ENCODE measurements around the gene RPL31.

The RPL31 gene

DNA sequence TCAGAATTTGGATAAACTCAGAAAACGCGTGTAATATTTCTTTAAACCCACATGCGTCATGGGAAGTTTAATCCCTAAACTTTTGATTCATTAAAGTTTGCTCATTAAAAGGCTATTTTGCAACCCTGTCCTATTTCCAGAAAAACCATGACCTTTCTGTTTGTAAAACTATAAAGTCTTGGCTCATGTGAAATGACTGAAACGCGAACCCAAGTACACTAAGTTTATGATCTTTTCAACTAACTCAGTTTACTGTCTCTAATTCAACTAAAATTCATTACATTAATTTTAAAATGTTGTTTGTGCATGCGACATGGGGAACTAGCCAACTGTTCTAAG lies 3.9 kb upstream of the RPL31 start:
- Histone ChIP-seq H3K4me3 (ENCODE audit: low read depth in 1 of 2, low read length in 2 of 2) (no peak overlapping the region), H3K79me2 (ENCODE audit: insufficient read depth, low read length) (peaks cover 11% of the 10 kb centered on the region), H3K4me2 (ENCODE audit: insufficient read depth, low read length) (no peak overlapping the region), H4K20me1 (ENCODE audit: insufficient read depth, low read length) (peaks cover 5% of the 10 kb centered on the region; the same call in 1 of the 2 replicates), H3K27ac (ENCODE audit: low read length) (no peak overlapping the region), H3K27me3 (ENCODE audit: insufficient read depth, low read length, poor library complexity) (no peaks in the 10 kb centered on the region), H2AFZ (ENCODE audit: low read depth, low read length) (no peak overlapping the region), H3K36me3 (ENCODE audit: insufficient read depth, low read length) (peaks cover 9% of the 10 kb centered on the region), H3K9me3 (ENCODE audit: insufficient read depth, low read length, severe bottlenecking) (no peaks in the 10 kb centered on the region), H3K9ac (ENCODE audit: low read depth, low read length) (no peak overlapping the region), H3K4me1 (ENCODE audit: insufficient read depth, low read length) (peaks cover 9% of the 10 kb centered on the region)
- TF ChIP-seq, protein P1, sequence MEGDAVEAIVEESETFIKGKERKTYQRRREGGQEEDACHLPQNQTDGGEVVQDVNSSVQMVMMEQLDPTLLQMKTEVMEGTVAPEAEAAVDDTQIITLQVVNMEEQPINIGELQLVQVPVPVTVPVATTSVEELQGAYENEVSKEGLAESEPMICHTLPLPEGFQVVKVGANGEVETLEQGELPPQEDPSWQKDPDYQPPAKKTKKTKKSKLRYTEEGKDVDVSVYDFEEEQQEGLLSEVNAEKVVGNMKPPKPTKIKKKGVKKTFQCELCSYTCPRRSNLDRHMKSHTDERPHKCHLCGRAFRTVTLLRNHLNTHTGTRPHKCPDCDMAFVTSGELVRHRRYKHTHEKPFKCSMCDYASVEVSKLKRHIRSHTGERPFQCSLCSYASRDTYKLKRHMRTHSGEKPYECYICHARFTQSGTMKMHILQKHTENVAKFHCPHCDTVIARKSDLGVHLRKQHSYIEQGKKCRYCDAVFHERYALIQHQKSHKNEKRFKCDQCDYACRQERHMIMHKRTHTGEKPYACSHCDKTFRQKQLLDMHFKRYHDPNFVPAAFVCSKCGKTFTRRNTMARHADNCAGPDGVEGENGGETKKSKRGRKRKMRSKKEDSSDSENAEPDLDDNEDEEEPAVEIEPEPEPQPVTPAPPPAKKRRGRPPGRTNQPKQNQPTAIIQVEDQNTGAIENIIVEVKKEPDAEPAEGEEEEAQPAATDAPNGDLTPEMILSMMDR (IDR thresholded peaks at IDR 0.05; ENCODE audit: borderline replicate concordance, extremely low read depth, low read length, poor library complexity, severe bottlenecking) = no peak
- no peak for TF ChIP-seq EZH2 (IDR thresholded peaks at IDR 0.05; ENCODE audit: borderline replicate concordance, low read depth, low read length, severe bottlenecking)
- ATAC-seq (ENCODE audit: insufficient read depth, low read depth) = no peak
- DNase-seq = no peak

DNA sequence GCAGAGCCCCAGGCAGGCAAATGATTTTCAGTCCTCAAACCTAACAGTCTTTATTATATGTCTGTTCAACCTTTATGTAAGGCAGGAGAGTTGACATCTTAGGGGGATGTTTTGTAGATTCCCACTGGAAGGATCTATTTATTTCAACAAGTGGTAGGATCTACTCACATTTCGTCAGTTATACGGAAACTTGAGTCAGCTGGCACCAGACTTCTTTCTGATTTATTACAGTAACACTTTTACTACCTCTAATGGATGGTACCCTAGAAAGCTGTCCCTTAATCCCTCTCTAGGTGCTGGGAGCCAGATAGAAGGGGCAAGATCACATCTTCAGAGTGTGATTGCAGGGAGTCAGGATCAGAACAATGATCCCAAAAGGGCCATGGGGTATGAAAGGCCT lies 2.1 kb upstream of the RPL31 start:
- no peak overlapping the region for H3K27ac ChIP-seq (ENCODE audit: low read length)
- no peak overlapping the region for H3K4me3 ChIP-seq (ENCODE audit: low read depth in 1 of 2, low read length in 2 of 2)
- H3K9ac ChIP-seq (ENCODE audit: low read depth, low read length) = no peak overlapping the region
- no peak for TF ChIP-seq EZH2 (IDR thresholded peaks at IDR 0.05; ENCODE audit: borderline replicate concordance, low read depth, low read length, severe bottlenecking)
- TF ChIP-seq, protein P1 (IDR thresholded peaks at IDR 0.05; ENCODE audit: borderline replicate concordance, extremely low read depth, low read length, poor library complexity, severe bottlenecking) = no peak
- no peak overlapping the region for H2AFZ ChIP-seq (ENCODE audit: low read depth, low read length)
- H3K4me2 ChIP-seq (ENCODE audit: insufficient read depth, low read length) = no peak overlapping the region
- ATAC-seq (ENCODE audit: insufficient read depth, low read depth) (no peak), DNase-seq (no peak)
- H3K79me2 ChIP-seq (ENCODE audit: insufficient read depth, low read length) = peaks cover 29% of the 10 kb centered on the region
- H3K36me3 ChIP-seq (ENCODE audit: insufficient read depth, low read length) = peaks cover 27% of the 10 kb centered on the region
- H3K9me3 ChIP-seq (ENCODE audit: insufficient read depth, low read length, severe bottlenecking) = no peaks in the 10 kb centered on the region
- peaks cover 26% of the 10 kb centered on the region for H3K4me1 ChIP-seq (ENCODE audit: insufficient read depth, low read length)
- H3K27me3 ChIP-seq (ENCODE audit: insufficient read depth, low read length, poor library complexity) = no peaks in the 10 kb centered on the region
- H4K20me1 ChIP-seq (ENCODE audit: insufficient read depth, low read length) = peaks cover 23% of the 10 kb centered on the region; the same call in 1 of the 2 replicates

DNA sequence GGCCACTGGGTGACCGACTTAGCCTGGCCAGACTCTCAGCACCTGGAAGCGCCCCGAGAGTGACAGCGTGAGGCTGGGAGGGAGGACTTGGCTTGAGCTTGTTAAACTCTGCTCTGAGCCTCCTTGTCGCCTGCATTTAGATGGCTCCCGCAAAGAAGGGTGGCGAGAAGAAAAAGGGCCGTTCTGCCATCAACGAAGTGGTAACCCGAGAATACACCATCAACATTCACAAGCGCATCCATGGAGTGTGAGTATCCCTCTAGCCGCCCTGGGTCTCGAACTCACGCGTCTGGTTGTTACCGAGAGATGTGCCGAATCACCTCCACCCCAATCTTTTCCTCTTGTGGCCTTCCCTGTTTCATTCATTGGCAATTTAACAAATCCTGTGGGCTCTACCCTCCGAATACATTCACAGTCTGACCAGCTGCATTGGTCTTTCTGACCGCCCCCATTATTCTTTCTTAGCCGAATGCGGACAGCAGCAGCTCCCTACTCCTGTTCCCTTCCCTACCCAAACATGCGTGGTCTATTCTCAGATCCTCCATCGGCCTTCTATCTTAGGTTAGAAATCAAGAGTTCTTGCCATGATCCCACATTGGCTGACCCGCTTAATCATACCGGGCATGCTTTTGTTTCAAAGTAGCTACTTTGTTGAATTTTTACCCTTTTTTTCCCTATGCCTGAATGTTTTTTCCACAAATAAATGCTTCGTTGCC lies 631 bp downstream of the RPL31 start:
- H4K20me1 ChIP-seq (ENCODE audit: insufficient read depth, low read length) = peaks cover 27% of the 10 kb centered on the region; the same call in 1 of the 2 replicates
- TF ChIP-seq, protein P1 (IDR thresholded peaks at IDR 0.05; ENCODE audit: borderline replicate concordance, extremely low read depth, low read length, poor library complexity, severe bottlenecking) = no peak
- no peak for TF ChIP-seq EZH2 (IDR thresholded peaks at IDR 0.05; ENCODE audit: borderline replicate concordance, low read depth, low read length, severe bottlenecking)
- H2AFZ ChIP-seq (ENCODE audit: low read depth, low read length) = peak overlapping the region; percentile 51
- H3K9me3 ChIP-seq (ENCODE audit: insufficient read depth, low read length, severe bottlenecking) = no peaks in the 10 kb centered on the region
- peaks cover 27% of the 10 kb centered on the region for H3K4me1 ChIP-seq (ENCODE audit: insufficient read depth, low read length)
- H3K9ac ChIP-seq (ENCODE audit: low read depth, low read length) = peak overlapping the region; percentile 69
- peak overlapping the region; percentile 56 to 63; a peak in 3 of 4 replicates for H3K4me3 ChIP-seq (ENCODE audit: low read depth in 1 of 2, low read length in 2 of 2)
- peak overlapping the region; percentile 75 for H3K27ac ChIP-seq (ENCODE audit: low read length)
- ATAC-seq (ENCODE audit: insufficient read depth, low read depth) (0 out of 3 replicates have a peak, but pooled peaks have one; percentile 7), DNase-seq (no peak)
- H3K27me3 ChIP-seq (ENCODE audit: insufficient read depth, low read length, poor library complexity) = no peaks in the 10 kb centered on the region
- peaks cover 54% of the 10 kb centered on the region for H3K36me3 ChIP-seq (ENCODE audit: insufficient read depth, low read length)
- peaks cover 42% of the 10 kb centered on the region for H3K79me2 ChIP-seq (ENCODE audit: insufficient read depth, low read length)
- peak overlapping the region; percentile 76 for H3K4me2 ChIP-seq (ENCODE audit: insufficient read depth, low read length)
